GM15510 (cell line): ENCODE measurements around the gene SAMD3.

Source experiments
- POLR2A ChIP-seq: IDR thresholded peaks from 3 replicates; pipeline ENCODE4 v1.6.1; 2011; ENCODE audit warnings: borderline replicate concordance; ENCODE audit not compliant: insufficient read length; ENCODE audit errors: extremely low read depth

The SAMD3 gene

GRCh38 chr6:130182466-130182865 is 40.3 kb downstream of the SAMD3 start:
- TF ChIP-seq POLR2A = no peak

GRCh38 chr6:130178692-130179091 is 44.1 kb downstream of the SAMD3 start:
- TF ChIP-seq POLR2A = no peak

- TF ChIP-seq POLR2A = no peak
Observed at GRCh38 chr6:130176378-130176777, 46.4 kb downstream of the SAMD3 start.

GRCh38 chr6:130167655-130168054 is 55.1 kb downstream of the SAMD3 start:
- no peak for TF ChIP-seq POLR2A

GRCh38 chr6:130164251-130164650 is 58.5 kb downstream of the SAMD3 start:
- no peak for TF ChIP-seq POLR2A

- no peak for TF ChIP-seq POLR2A
Observed at GRCh38 chr6:130163266-130163665, 59.5 kb downstream of the SAMD3 start.

GRCh38 chr6:130162421-130162820 is 60.3 kb downstream of the SAMD3 start:
- no peak for TF ChIP-seq POLR2A

- TF ChIP-seq POLR2A = no peak
Observed at GRCh38 chr6:130161683-130162404, 60.9 kb downstream of the SAMD3 start.

- no peak for TF ChIP-seq POLR2A
Observed at GRCh38 chr6:130159956-130160355, 62.8 kb downstream of the SAMD3 start.

GRCh38 chr6:130158548-130158947 is 64.2 kb downstream of the SAMD3 start:
- no peak for TF ChIP-seq POLR2A

- TF ChIP-seq POLR2A = no peak
Observed at GRCh38 chr6:130158056-130158455, 64.7 kb downstream of the SAMD3 start.

GRCh38 chr6:130156908-130157307 is 65.8 kb downstream of the SAMD3 start:
- TF ChIP-seq POLR2A = no peak

- TF ChIP-seq POLR2A = no peak
Observed at GRCh38 chr6:130152908-130153510, 69.7 kb downstream of the SAMD3 start.

GRCh38 chr6:130150906-130151305 is 71.8 kb downstream of the SAMD3 start:
- no peak for TF ChIP-seq POLR2A

- TF ChIP-seq POLR2A = no peak
Observed at GRCh38 chr6:130148181-130148580, 74.6 kb downstream of the SAMD3 start.

GRCh38 chr6:130147111-130147510 is 75.6 kb downstream of the SAMD3 start:
- TF ChIP-seq POLR2A = no peak
